HL-60 (cell line): ENCODE results near the gene TSTD2.

Experiments
- DNase-seq, 2 experiments: peaks; one replicate each; pipeline ENCODE4 v3.0.0-alpha.2; 2010 to 2020; ENCODE audit warnings: low read depth in 1 of 2, low spot score in 1 of 2
- H3K27ac ChIP-seq: fragments of 250-450 bp; sonication (Bioruptor Pico); replicated peaks from 2 replicates; pipeline ENCODE4 v1.5.1; 2020; ENCODE audit warnings: mild to moderate bottlenecking, moderate library complexity
- H3K27me3 ChIP-seq: fragments of 250-450 bp; sonication (Bioruptor Pico); 2 replicates; pipeline ENCODE4 v1.5.1; 2021; ENCODE audit warnings: mild to moderate bottlenecking, moderate library complexity; ENCODE audit not compliant: insufficient read depth, poor library complexity, severe bottlenecking
- H3K4me3 ChIP-seq: replicated peaks from 2 replicates; pipeline ENCODE4 v1.5.1; 2011; ENCODE audit warnings: mild to moderate bottlenecking, control low read depth, low read length; ENCODE audit not compliant: insufficient read depth
- CTCF ChIP-seq: IDR thresholded peaks from one replicate; pipeline ENCODE4 v1.5.1; 2011; ENCODE audit warnings: low read length, control low read depth, inconsistent platforms; ENCODE audit not compliant: insufficient read depth
- GABPA ChIP-seq: IDR thresholded peaks from 2 replicates; pipeline ENCODE4 v1.6.1; 2012; ENCODE audit warnings: low read depth
- POLR2AphosphoS5 ChIP-seq: IDR thresholded peaks from 2 replicates; pipeline ENCODE4 v1.6.1; 2012; ENCODE audit warnings: low read depth
- REST ChIP-seq: IDR thresholded peaks from 2 replicates; pipeline ENCODE4 v1.6.1; 2012; ENCODE audit warnings: low read depth; ENCODE audit not compliant: insufficient replicate concordance
- SPI1 ChIP-seq: IDR thresholded peaks from 2 replicates; pipeline ENCODE4 v1.6.1; 2012; ENCODE audit warnings: low read depth, mild to moderate bottlenecking, borderline replicate concordance

TSTD2 gene

GRCh38 chr9:97571664-97572063 lies 61.5 kb downstream of the TSTD2 start:
- Histone ChIP-seq H3K27ac (no peak overlapping the region), H3K27me3 (peaks cover 3% of the 10 kb centered on the region), H3K4me3 (no peak overlapping the region)
- TF ChIP-seq GABPA = no peak
- TF ChIP-seq POLR2AphosphoS5 = no peak
- no peak for TF ChIP-seq REST
- TF ChIP-seq SPI1 = no peak
- DNase-seq = no peak

- Histone ChIP-seq H3K4me3 (no peak overlapping the region), H3K27me3 (peaks cover 3% of the 10 kb centered on the region), H3K27ac (no peak overlapping the region)
- no peak for DNase-seq
- TF ChIP-seq SPI1 (no peak), REST (no peak), CTCF (no peak), GABPA (no peak), POLR2AphosphoS5 (no peak)
These were observed 62.3 kb downstream of the TSTD2 start for GRCh38 chr9:97570899-97571298.

- Histone ChIP-seq H3K27ac (no peak overlapping the region), H3K27me3 (no peaks in the 10 kb centered on the region), H3K4me3 (no peak overlapping the region)
- DNase-seq = no peak
- no peak for TF ChIP-seq GABPA
- no peak for TF ChIP-seq CTCF
- TF ChIP-seq SPI1 = no peak
- no peak for TF ChIP-seq POLR2AphosphoS5
- no peak for TF ChIP-seq REST
These were observed 64.5 kb downstream of the TSTD2 start for GRCh38 chr9:97568461-97569275.
